Measurements from ENCODE around the gene TXNDC11. TPM values are rescaled to one million over a fixed set of nuclear protein-coding genes. Genes with fewer than 3 reads are reported as not detected.

TXNDC11 gene
- total RNA-seq, 1 donor from 2014 or later = 29.0 TPM

DNA sequence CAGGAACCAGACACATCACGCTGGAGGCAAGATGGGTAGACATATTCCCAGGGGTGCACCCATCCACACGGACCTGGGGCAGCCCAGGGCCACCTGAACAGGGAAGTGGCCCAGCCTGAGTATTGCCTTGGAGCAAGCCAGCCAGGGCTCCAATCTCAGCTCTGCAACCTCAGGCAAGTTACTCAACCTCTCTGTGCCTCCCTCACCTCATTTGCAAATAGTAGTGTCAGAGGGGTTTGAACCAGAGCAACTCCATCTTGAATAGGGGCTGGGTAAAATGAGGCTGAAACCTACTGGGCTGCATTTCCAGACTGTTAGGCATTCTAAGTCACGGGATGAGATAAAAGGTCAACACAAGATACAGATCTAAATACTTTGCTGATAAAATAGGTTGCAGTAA, 109.5 kb downstream of the TXNDC11 start:
- peaks cover 36% of the 10 kb centered on the region for H3K4me1 Mint-ChIP-seq (ENCODE audit: low read depth, unreplicated experiment)
- Histone ChIP-seq H3K9ac (ENCODE audit: low read length) (peak overlapping the region; percentile 76), H3K27ac (ENCODE audit: low read depth, low read length) (peak overlapping the region; percentile 64)

DNA sequence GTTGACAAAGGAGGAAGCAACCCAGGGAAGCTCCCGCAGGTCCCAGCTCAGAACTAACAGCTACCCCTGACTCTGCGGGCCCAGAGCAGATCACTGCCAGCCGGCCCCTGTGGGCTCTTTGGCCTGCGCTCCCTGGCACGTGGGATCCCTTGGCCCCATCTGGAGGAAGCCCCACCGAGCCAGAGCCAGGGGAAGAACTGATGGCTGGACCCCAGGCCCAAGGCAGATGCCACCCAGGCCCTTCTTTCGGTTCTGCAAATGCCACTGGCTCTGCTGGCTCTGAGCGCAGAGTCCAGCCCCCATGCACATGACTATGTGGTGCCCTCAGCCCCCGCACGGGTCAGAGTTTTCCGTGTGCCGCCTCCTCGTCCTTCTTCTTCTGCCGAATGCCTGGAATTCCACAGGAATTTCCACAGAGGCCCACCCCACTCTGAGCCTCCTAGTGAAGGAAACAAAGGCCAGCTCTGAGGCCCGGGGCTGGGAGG, 110.2 kb downstream of the TXNDC11 start:
- FAIRE-seq (no peak), DNase-seq (ENCODE audit: low read depth) (peak; percentile 86)
- H3K9me3 ChIP-seq (ENCODE audit: insufficient read depth, low read depth, low read length) = no peaks in the 10 kb centered on the region
- Mint-ChIP-seq H3K36me3 (ENCODE audit: low read depth, unreplicated experiment) (no peaks in the 10 kb centered on the region), H3K27me3 (ENCODE audit: low read depth, unreplicated experiment) (peaks cover 3% of the 10 kb centered on the region), H3K4me3 (ENCODE audit: unreplicated experiment) (no peak overlapping the region), H3K9me3 (ENCODE audit: unreplicated experiment) (no peaks in the 10 kb centered on the region), H3K27ac (ENCODE audit: unreplicated experiment) (peak overlapping the region; percentile 77), H3K4me1 (ENCODE audit: low read depth, unreplicated experiment) (peaks cover 38% of the 10 kb centered on the region)
- TF ChIP-seq EZH2 (IDR thresholded peaks at IDR 0.05; ENCODE audit: insufficient read depth, low read length) = no peak
- TF ChIP-seq, protein P1, sequence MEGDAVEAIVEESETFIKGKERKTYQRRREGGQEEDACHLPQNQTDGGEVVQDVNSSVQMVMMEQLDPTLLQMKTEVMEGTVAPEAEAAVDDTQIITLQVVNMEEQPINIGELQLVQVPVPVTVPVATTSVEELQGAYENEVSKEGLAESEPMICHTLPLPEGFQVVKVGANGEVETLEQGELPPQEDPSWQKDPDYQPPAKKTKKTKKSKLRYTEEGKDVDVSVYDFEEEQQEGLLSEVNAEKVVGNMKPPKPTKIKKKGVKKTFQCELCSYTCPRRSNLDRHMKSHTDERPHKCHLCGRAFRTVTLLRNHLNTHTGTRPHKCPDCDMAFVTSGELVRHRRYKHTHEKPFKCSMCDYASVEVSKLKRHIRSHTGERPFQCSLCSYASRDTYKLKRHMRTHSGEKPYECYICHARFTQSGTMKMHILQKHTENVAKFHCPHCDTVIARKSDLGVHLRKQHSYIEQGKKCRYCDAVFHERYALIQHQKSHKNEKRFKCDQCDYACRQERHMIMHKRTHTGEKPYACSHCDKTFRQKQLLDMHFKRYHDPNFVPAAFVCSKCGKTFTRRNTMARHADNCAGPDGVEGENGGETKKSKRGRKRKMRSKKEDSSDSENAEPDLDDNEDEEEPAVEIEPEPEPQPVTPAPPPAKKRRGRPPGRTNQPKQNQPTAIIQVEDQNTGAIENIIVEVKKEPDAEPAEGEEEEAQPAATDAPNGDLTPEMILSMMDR (IDR thresholded peaks at IDR 0.05; ENCODE audit: insufficient read depth, low read depth, low read length) = no peak
- peaks cover 28% of the 10 kb centered on the region for H3K4me1 ChIP-seq (ENCODE audit: insufficient read depth, low read length)
- H3K4me3 ChIP-seq (ENCODE audit: insufficient read depth, low read depth, low read length) = no peak overlapping the region
- no peaks in the 10 kb centered on the region for H3K79me2 ChIP-seq (ENCODE audit: insufficient read depth, low read length)
- peak overlapping the region; percentile 76 for H3K9ac ChIP-seq (ENCODE audit: low read length)
- H2AFZ ChIP-seq (ENCODE audit: low read depth, low read length) = peak overlapping the region; percentile 70
- peak overlapping the region; percentile 80 for H3K4me2 ChIP-seq (ENCODE audit: low read length)
- H3K27me3 ChIP-seq (ENCODE audit: insufficient read depth, low read length) = no peaks in the 10 kb centered on the region
- peak overlapping the region; percentile 64 for H3K27ac ChIP-seq (ENCODE audit: low read depth, low read length)
- no peaks in the 10 kb centered on the region for H3K36me3 ChIP-seq (ENCODE audit: insufficient read depth, low read length)
- H4K20me1 ChIP-seq (ENCODE audit: insufficient read depth, low read length) = no peaks in the 10 kb centered on the region

More for the DNA sequence above, 109.5 kb downstream of the TXNDC11 start:
- no peak for FAIRE-seq
- H3K27ac Mint-ChIP-seq (ENCODE audit: unreplicated experiment) = peak overlapping the region; percentile 53
- Histone ChIP-seq H3K4me3 (ENCODE audit: insufficient read depth, low read depth, low read length) (no peak overlapping the region), H4K20me1 (ENCODE audit: insufficient read depth, low read length) (no peaks in the 10 kb centered on the region), H2AFZ (ENCODE audit: low read depth, low read length) (peak overlapping the region; percentile 70), H3K4me2 (ENCODE audit: low read length) (peak overlapping the region; percentile 80), H3K27me3 (ENCODE audit: insufficient read depth, low read length) (no peaks in the 10 kb centered on the region), H3K79me2 (ENCODE audit: insufficient read depth, low read length) (no peaks in the 10 kb centered on the region), H3K4me1 (ENCODE audit: insufficient read depth, low read length) (peaks cover 25% of the 10 kb centered on the region), H3K36me3 (ENCODE audit: insufficient read depth, low read length) (no peaks in the 10 kb centered on the region), H3K9me3 (ENCODE audit: insufficient read depth, low read depth, low read length) (no peaks in the 10 kb centered on the region)
- no peaks in the 10 kb centered on the region for H3K9me3 Mint-ChIP-seq (ENCODE audit: unreplicated experiment)
- peaks cover 3% of the 10 kb centered on the region for H3K27me3 Mint-ChIP-seq (ENCODE audit: low read depth, unreplicated experiment)
- TF ChIP-seq, protein P1 (IDR thresholded peaks at IDR 0.05; ENCODE audit: insufficient read depth, low read depth, low read length) = no peak
- TF ChIP-seq EZH2 (IDR thresholded peaks at IDR 0.05; ENCODE audit: insufficient read depth, low read length) = no peak
- DNase-seq (ENCODE audit: low read depth) = no peak
- H3K4me3 Mint-ChIP-seq (ENCODE audit: unreplicated experiment) = no peak overlapping the region
- no peaks in the 10 kb centered on the region for H3K36me3 Mint-ChIP-seq (ENCODE audit: low read depth, unreplicated experiment)

DNA sequence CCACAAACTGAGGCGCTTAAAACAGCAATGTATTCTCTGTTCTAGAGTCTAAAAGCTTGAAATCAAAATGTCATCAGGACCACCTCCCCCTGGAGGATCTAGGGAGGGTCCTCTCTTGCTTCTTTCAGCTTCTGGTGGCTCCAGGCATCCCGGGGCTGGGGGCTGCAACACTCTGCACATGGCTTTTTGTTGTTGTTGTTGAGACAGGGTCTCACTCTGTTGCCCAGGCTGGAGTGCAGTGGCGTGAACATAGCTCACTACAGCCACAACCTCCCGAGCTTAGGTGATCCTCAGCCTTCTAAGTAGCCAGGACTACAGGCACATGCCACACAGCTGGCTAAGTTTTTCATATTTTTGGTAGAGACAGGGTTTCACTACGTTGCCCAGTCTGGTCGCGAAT, 111.4 kb downstream of the TXNDC11 start:
- FAIRE-seq (no peak), DNase-seq (ENCODE audit: low read depth) (no peak)
- Mint-ChIP-seq H3K27ac (ENCODE audit: unreplicated experiment) (no peak overlapping the region), H3K36me3 (ENCODE audit: low read depth, unreplicated experiment) (no peaks in the 10 kb centered on the region), H3K4me1 (ENCODE audit: low read depth, unreplicated experiment) (peaks cover 38% of the 10 kb centered on the region), H3K9me3 (ENCODE audit: unreplicated experiment) (no peaks in the 10 kb centered on the region), H3K4me3 (ENCODE audit: unreplicated experiment) (no peak overlapping the region), H3K27me3 (ENCODE audit: low read depth, unreplicated experiment) (peaks cover 3% of the 10 kb centered on the region)
- Histone ChIP-seq H3K4me2 (ENCODE audit: low read length) (no peak overlapping the region), H3K4me1 (ENCODE audit: insufficient read depth, low read length) (peaks cover 28% of the 10 kb centered on the region), H3K36me3 (ENCODE audit: insufficient read depth, low read length) (no peaks in the 10 kb centered on the region), H3K27ac (ENCODE audit: low read depth, low read length) (no peak overlapping the region), H3K4me3 (ENCODE audit: insufficient read depth, low read depth, low read length) (no peak overlapping the region), H3K27me3 (ENCODE audit: insufficient read depth, low read length) (no peaks in the 10 kb centered on the region), H3K9me3 (ENCODE audit: insufficient read depth, low read depth, low read length) (no peaks in the 10 kb centered on the region), H3K9ac (ENCODE audit: low read length) (no peak overlapping the region), H4K20me1 (ENCODE audit: insufficient read depth, low read length) (no peaks in the 10 kb centered on the region), H3K79me2 (ENCODE audit: insufficient read depth, low read length) (no peaks in the 10 kb centered on the region), H2AFZ (ENCODE audit: low read depth, low read length) (no peak overlapping the region)
- TF ChIP-seq, protein P1 (IDR thresholded peaks at IDR 0.05; ENCODE audit: insufficient read depth, low read depth, low read length) = no peak
- no peak for TF ChIP-seq EZH2 (IDR thresholded peaks at IDR 0.05; ENCODE audit: insufficient read depth, low read length)
